ENCODE results near the gene RPLP2.

RPLP2 gene

GRCh38 chr11:774873-775592 lies 34.7 kb upstream of the RPLP2 start:
- DNase-seq, result no peak

GRCh38 chr11:776263-776560 lies 33.6 kb upstream of the RPLP2 start:
- no peak for DNase-seq

GRCh38 chr11:776561-777287 lies 33.0 kb upstream of the RPLP2 start:
- DNase-seq, result no peak

GRCh38 chr11:777288-778255 lies 32.2 kb upstream of the RPLP2 start, which contains the start of gene GATD1:
GATD1 (minus strand) TSS chr11:777487; CDS start chr11:777462, 25 bp downstream.
- DNase-seq, result peak; percentile 28

GRCh38 chr11:778976-779954 lies 30.5 kb upstream of the RPLP2 start:
- DNase-seq, result no peak

- DNase-seq, result no peak
These were observed 29.7 kb upstream of the RPLP2 start for GRCh38 chr11:779955-780532.

GRCh38 chr11:782264-783174 lies 27.2 kb upstream of the RPLP2 start:
- no peak for DNase-seq

GRCh38 chr11:783581-784015 lies 26.2 kb upstream of the RPLP2 start:
- DNase-seq, result peak; percentile 65

- no peak for DNase-seq
These were observed 23.3 kb upstream of the RPLP2 start for GRCh38 chr11:786235-787083.

GRCh38 chr11:787084-787675 lies 22.6 kb upstream of the RPLP2 start:
- no peak for DNase-seq

- no peak for DNase-seq
These were observed 21.6 kb upstream of the RPLP2 start for GRCh38 chr11:788009-788640.

- no peak for DNase-seq
These were observed 20.5 kb upstream of the RPLP2 start for GRCh38 chr11:788953-789940.

- DNase-seq, result no peak
These were observed 19.8 kb upstream of the RPLP2 start, which contains the start of gene CEND1 for GRCh38 chr11:789943-790342. CEND1 (minus strand) TSS chr11:790090; CDS start chr11:788576, 1,514 bp downstream.

GRCh38 chr11:790721-791564 lies 18.8 kb upstream of the RPLP2 start:
- DNase-seq, result no peak

GRCh38 chr11:791658-792534 lies 17.9 kb upstream of the RPLP2 start:
- DNase-seq, result no peak

- DNase-seq, result no peak
These were observed 17.3 kb upstream of the RPLP2 start for GRCh38 chr11:792535-792821.

Measured in DMS79 (cell line).